HepG2 (cell line): ENCODE measurements around the gene SETD2. TPM values are rescaled to one million over a fixed set of nuclear protein-coding genes. Genes with fewer than 3 reads are reported as not detected.

ENCODE experiments used
- ATAC-seq: fragments of 200-7000 bp; cut with Tn5 transposase; 3 replicates; pipeline ENCODE4 v1.9.1; 2020; ENCODE audit warnings: mild to moderate bottlenecking, moderate library complexity
- BruUV-seq: library from RNA; stranded (reverse); fragments of 400-500 nt; replicated peaks from 2 replicates; lab custom pipeline; 2021; lab: Mats Ljungman, UMichigan
- CTCF ChIA-PET: fragments of 300-600 bp; formaldehyde crosslinking; extraction: SDS; loops from one replicate; lab custom pipeline; 2021; ENCODE audit warnings: low total read pairs, inconsistent platforms, low intra/inter-chr PET ratio; lab: Yijun Ruan, JAX
- POLR2A ChIA-PET: fragments of 350-600 bp; sonication (Branson Sonifier 250); formaldehyde crosslinking; loops from one replicate; lab custom pipeline; 2020; ENCODE audit warnings: antibody characterized with exemption, inconsistent platforms; lab: Yijun Ruan, JAX
- DNase-seq: peaks from one replicate; pipeline ENCODE4 v3.0.0-alpha.2; 2015; ENCODE audit warnings: low spot score
- FAIRE-seq: peaks from 3 replicates; lab custom pipeline; 2011; peaks lifted over from hg19 to GRCh38; lab: Jason Lieb, UNC
- H2AFZ ChIP-seq: one replicate; pipeline ENCODE4 v1.6.1; 2011; ENCODE audit warnings: low read length, inconsistent platforms
- H3K27ac ChIP-seq: fragments of 300-600 bp; 3 replicates; pipeline ENCODE4 v1.8.0; 2011; ENCODE audit warnings: mixed run types, mild to moderate bottlenecking, mixed read lengths, low read length, inconsistent platforms; ENCODE audit not compliant: insufficient read depth; ENCODE audit errors: extremely low read length
- H3K27me3 ChIP-seq, 2 experiments: fragments of 200-600 bp in 1 of 2; 2 replicates in 1 of 2; 3 replicates in 1 of 2; pipeline versions ENCODE4 v1.6.0 to v1.8.0; 2011; ENCODE audit warnings: low read length in 2 of 2, mild to moderate bottlenecking in 2 of 2, moderate library complexity in 2 of 2, inconsistent platforms in 1 of 2; ENCODE audit not compliant: insufficient read depth in 2 of 2, control insufficient read depth in 1 of 2
- H3K36me3 ChIP-seq, 2 experiments: fragments of 200-600 bp in 1 of 2; replicated peaks in 1 of 2; 2 replicates in 1 of 2; 3 replicates in 1 of 2; pipeline versions ENCODE4 v1.5.1 to v1.8.0; 2011; ENCODE audit warnings: low read length in 2 of 2, inconsistent platforms in 1 of 2; ENCODE audit not compliant: insufficient read depth in 2 of 2, control insufficient read depth in 1 of 2
- H3K4me1 ChIP-seq: 2 replicates; pipeline ENCODE4 v1.5.1; 2012; ENCODE audit warnings: low read length, inconsistent platforms; ENCODE audit not compliant: insufficient read depth
- H3K4me2 ChIP-seq: 2 replicates; pipeline ENCODE4 v1.6.0; 2011; ENCODE audit warnings: low read depth, low read length, inconsistent platforms
- H3K4me3 ChIP-seq, 3 experiments: fragments of 200-600 bp in 1 of 3; sonication (generic), shearing (Covaris generic) in 1 of 3; replicated peaks in 1 of 3; 2 replicates each; pipeline ENCODE4 v1.5.1; 2011 to 2016; ENCODE audit warnings: low read length in 3 of 3, inconsistent platforms in 2 of 3, low read depth in 2 of 3, mild to moderate bottlenecking in 2 of 3, control low read depth in 1 of 3, mixed read lengths in 1 of 3; ENCODE audit not compliant: insufficient read depth in 1 of 3
- H3K79me2 ChIP-seq: one replicate; pipeline ENCODE4 v1.6.1; 2011; ENCODE audit warnings: low read length, inconsistent platforms; ENCODE audit not compliant: insufficient read depth
- H3K9ac ChIP-seq: 2 replicates; pipeline ENCODE4 v1.6.0; 2011; ENCODE audit warnings: mild to moderate bottlenecking, low read depth, low read length, inconsistent platforms; ENCODE audit not compliant: insufficient read depth
- H3K9me3 ChIP-seq: 2 replicates; pipeline ENCODE4 v1.5.1; 2012; ENCODE audit warnings: mild to moderate bottlenecking, low read length
- H4K20me1 ChIP-seq: 2 replicates; pipeline ENCODE4 v1.6.0; 2011; ENCODE audit warnings: inconsistent platforms, mild to moderate bottlenecking, low read length, moderate library complexity; ENCODE audit not compliant: insufficient read depth
- ATAD3A ChIP-seq: sonication (generic); formaldehyde crosslinking; IDR thresholded peaks from 2 replicates; pipeline ENCODE4 v1.4.0; 2020; ENCODE audit warnings: missing genetic modification reagents
- CHD2 ChIP-seq: IDR thresholded peaks from 2 replicates; pipeline ENCODE4 v1.6.1; 2011; ENCODE audit warnings: low read depth, low read length, improper control_type of control experiment
- KAT8 ChIP-seq: IDR thresholded peaks from 2 replicates; pipeline ENCODE4 v1.6.1; 2016; ENCODE audit warnings: missing genetic modification reagents, missing compliant biosample characterization
- MAFK ChIP-seq, 2 experiments: IDR thresholded peaks in 1 of 2; conservative IDR thresholded peaks in 1 of 2; 2 replicates each; pipeline ENCODE4 v1.6.1; 2011; ENCODE audit warnings: improper control_type of control experiment in 2 of 2, low read length in 2 of 2
- SMARCC2 ChIP-seq: fragments of 450-650 bp; IDR thresholded peaks from 2 replicates; pipeline ENCODE4 v1.6.1; 2017; ENCODE audit warnings: antibody characterized with exemption, mild to moderate bottlenecking
- ZNF510 ChIP-seq: sonication (generic); formaldehyde crosslinking; IDR thresholded peaks from 2 replicates; pipeline ENCODE4 v1.4.0; 2020; ENCODE audit warnings: low read depth, mild to moderate bottlenecking, missing genetic modification reagents
- ZNF761 ChIP-seq: sonication (generic); formaldehyde crosslinking; conservative IDR thresholded peaks from 2 replicates; pipeline ENCODE4 v1.4.0; 2020; ENCODE audit warnings: mild to moderate bottlenecking, missing genetic modification reagents
- ZNF878 ChIP-seq: sonication (generic); formaldehyde crosslinking; IDR thresholded peaks from 2 replicates; pipeline ENCODE4 v1.8.1; 2023; ENCODE audit warnings: mild to moderate bottlenecking, missing genetic modification reagents, moderate library complexity
- WGBS: methylation state at CpG from one replicate; pipeline ENCODE4 v1.1.6; 2017; ENCODE audit warnings: low lambda C conversion rate; 5-methylcytosine and 5-hydroxymethylcytosine counted together
- in situ Hi-C: cut with HindIII; loops from 2 replicates; pipeline ENCODE4 v1.10.0; 2017; ENCODE audit warnings: low pct_unique_long_range_greater_than_20kb; ENCODE audit not compliant: extremely low pct_ligation_motif_present
- intact Hi-C: fragments of 100-400 bp; cut with micrococcal nuclease; formaldehyde crosslinking; loops from one replicate; pipeline ENCODE4 v1.10.0; 2022; ENCODE audit not compliant: unreplicated experiment
- polyA plus RNA-seq, 8 experiments: library from polyadenylated mRNA; depleted of rRNA in 3 of 8; stranded (reverse) in 7 of 8; unstranded in 1 of 8; fragments of >200 nt; fragmentation: Illumina TruSeq in 4 of 8; extraction: Trizol in 4 of 8; gene quantifications; 2 replicates each; pipeline versions ENCODE4 v1.2.1 to v1.2.3, GENCODE V29; 2011 to 2016; ENCODE audit warnings: low read depth in 4 of 8, missing spikeins in 1 of 8, mixed read lengths in 1 of 8; ENCODE audit not compliant: insufficient read depth in 1 of 8
- total RNA-seq, 5 experiments: library from RNA; depleted of rRNA; stranded (reverse); fragments of >200 nt; fragmentation: Illumina TruSeq; extraction: Trizol; gene quantifications; 2 replicates each; pipeline ENCODE4 v1.2.3, GENCODE V29; 2016; ENCODE audit warnings: low read depth in 1 of 5
- TF ChIP-seq, protein P1 (sequence below): sonication (generic); formaldehyde crosslinking; IDR thresholded peaks from 2 replicates; pipeline ENCODE4 v1.5.0; 2020; ENCODE audit warnings: missing genetic modification reagents
- TF ChIP-seq, protein P2 (sequence below): sonication (generic); formaldehyde crosslinking; IDR thresholded peaks from 2 replicates; pipeline ENCODE4 v1.4.0; 2020; ENCODE audit warnings: missing genetic modification reagents

SETD2 gene
- total and polyA plus RNA-seq, 2 of the 13 experiments (the other 11 are each of a cell fraction or from before 2014, with no cell fraction given): 14.2 to 24.2 TPM

DNA sequence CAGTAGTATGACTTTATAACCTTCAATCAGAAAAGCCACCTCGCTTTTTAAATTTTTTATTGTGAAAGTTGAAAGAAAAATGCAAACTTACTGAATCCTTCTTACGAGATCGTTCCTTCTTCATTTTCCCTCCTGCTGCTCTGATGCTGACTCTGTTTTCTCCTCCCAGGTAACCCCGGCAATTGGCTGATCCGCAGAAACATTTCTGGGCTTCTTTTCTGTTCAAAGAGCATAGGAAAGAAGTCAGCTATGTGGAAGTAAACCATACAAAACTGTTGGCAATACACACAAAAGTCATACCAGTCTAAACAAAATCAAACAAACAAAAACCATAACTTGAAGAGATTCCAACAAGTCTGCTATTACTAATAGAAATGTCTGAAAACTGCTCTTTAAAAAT lies 66.0 kb downstream of the SETD2 start:
- H3K9me3 ChIP-seq: no peaks in the 10 kb centered on the region
- H3K4me3 ChIP-seq: no peak overlapping the region
- intact Hi-C loops: no loop called here
- no peak overlapping the region for H3K27ac ChIP-seq
- H3K27me3 ChIP-seq: no peaks in the 10 kb centered on the region
- TF ChIP-seq ATAD3A (CRISPR knock-in tag) (no peak), ZNF510 (CRISPR knock-in tag) (no peak)
- no TSS peak for BruUV-seq
- H3K79me2 ChIP-seq: no peaks in the 10 kb centered on the region
- ChIA-PET CTCF (no interaction called here), POLR2A (no interaction called here)
- WGBS: 96% methylated on average over 5 of the region's 5 CpGs
- H4K20me1 ChIP-seq: no peaks in the 10 kb centered on the region; the same call in 1 of the 2 replicates
- H3K4me2 ChIP-seq: no peak overlapping the region
- FAIRE-seq: no peak
- ATAC-seq: no peak
- peaks cover 3 to 62% of the 10 kb centered on the region in 2 experiments for H3K36me3 ChIP-seq
- in situ Hi-C loops: no loop called here
- no peak for DNase-seq
- peaks cover 28% of the 10 kb centered on the region for H3K4me1 ChIP-seq
- H3K9ac ChIP-seq: no peak overlapping the region
- no peak overlapping the region for H2AFZ ChIP-seq

DNA sequence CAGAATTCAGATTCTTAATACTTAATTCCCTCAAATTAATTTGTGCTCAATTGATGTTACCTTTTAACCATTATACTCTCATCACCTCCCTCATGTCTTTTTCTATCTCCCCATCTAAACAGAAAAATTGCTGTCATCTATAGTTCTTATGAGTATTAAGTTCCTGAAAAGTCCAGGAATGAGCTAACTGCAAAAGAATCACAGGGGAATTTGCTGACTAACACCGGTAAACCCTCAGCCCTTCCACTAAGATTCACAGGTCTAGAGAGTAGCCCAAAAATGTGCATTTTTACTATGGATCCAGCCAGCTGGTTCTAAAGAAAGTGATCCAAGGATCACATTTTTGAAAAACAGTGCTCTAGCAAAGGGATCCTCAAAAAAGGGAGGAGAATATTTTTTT lies 67.0 kb downstream of the SETD2 start:
- H3K36me3 ChIP-seq: peaks cover 3 to 57% of the 10 kb centered on the region in 2 experiments

More for the DNA sequence above, 67.0 kb downstream of the SETD2 start:
- H2AFZ ChIP-seq: no peak overlapping the region
- intact Hi-C loops: no loop called here
- H3K27me3 ChIP-seq: no peaks in the 10 kb centered on the region
- FAIRE-seq (no peak), ATAC-seq (no peak), DNase-seq (no peak)
- H3K4me3 ChIP-seq: no peak overlapping the region
- WGBS: 92% methylated on average over 1 of the region's 1 CpG
- no peaks in the 10 kb centered on the region for H3K9me3 ChIP-seq
- POLR2A ChIA-PET: no interaction called here
- peaks cover 19% of the 10 kb centered on the region for H3K4me1 ChIP-seq
- TF ChIP-seq, protein P1, sequence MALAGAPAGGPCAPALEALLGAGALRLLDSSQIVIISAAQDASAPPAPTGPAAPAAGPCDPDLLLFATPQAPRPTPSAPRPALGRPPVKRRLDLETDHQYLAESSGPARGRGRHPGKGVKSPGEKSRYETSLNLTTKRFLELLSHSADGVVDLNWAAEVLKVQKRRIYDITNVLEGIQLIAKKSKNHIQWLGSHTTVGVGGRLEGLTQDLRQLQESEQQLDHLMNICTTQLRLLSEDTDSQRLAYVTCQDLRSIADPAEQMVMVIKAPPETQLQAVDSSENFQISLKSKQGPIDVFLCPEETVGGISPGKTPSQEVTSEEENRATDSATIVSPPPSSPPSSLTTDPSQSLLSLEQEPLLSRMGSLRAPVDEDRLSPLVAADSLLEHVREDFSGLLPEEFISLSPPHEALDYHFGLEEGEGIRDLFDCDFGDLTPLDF (CRISPR knock-in tag): no peak
- TF ChIP-seq CHD2 (no peak), KAT8 (no peak), ZNF878 (no peak), ZNF761 (CRISPR knock-in tag) (no peak), MAFK (conservative IDR thresholded peaks at IDR 0.05 in 1 of 2, IDR thresholded peaks at IDR 0.05 in 1 of 2; ENCODE audit: low read length in 2 of 2) (no peak), SMARCC2 (no peak)
- TF ChIP-seq, protein P2, sequence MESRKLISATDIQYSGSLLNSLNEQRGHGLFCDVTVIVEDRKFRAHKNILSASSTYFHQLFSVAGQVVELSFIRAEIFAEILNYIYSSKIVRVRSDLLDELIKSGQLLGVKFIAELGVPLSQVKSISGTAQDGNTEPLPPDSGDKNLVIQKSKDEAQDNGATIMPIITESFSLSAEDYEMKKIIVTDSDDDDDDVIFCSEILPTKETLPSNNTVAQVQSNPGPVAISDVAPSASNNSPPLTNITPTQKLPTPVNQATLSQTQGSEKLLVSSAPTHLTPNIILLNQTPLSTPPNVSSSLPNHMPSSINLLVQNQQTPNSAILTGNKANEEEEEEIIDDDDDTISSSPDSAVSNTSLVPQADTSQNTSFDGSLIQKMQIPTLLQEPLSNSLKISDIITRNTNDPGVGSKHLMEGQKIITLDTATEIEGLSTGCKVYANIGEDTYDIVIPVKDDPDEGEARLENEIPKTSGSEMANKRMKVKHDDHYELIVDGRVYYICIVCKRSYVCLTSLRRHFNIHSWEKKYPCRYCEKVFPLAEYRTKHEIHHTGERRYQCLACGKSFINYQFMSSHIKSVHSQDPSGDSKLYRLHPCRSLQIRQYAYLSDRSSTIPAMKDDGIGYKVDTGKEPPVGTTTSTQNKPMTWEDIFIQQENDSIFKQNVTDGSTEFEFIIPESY (CRISPR knock-in tag): no peak
- TF ChIP-seq, all 625 proteins: peak for 0
- CTCF ChIA-PET: no interaction called here
- Histone ChIP-seq H3K4me2 (no peak overlapping the region), H3K79me2 (no peaks in the 10 kb centered on the region), H4K20me1 (no peaks in the 10 kb centered on the region; the same call in 1 of the 2 replicates), H3K27ac (no peak overlapping the region), H3K9ac (no peak overlapping the region)
- in situ Hi-C loops: no loop called here
- TSS peak; percentile 14 for BruUV-seq
